ENCODE results near the gene LCE3A.

GRCh38 chr1:152626744-152627143 is 3.8 kb upstream of the LCE3A start:
- TF ChIP-seq POLR2A (IDR thresholded peaks at IDR 0.05), result no peak
- no peak for TF ChIP-seq CTCF (IDR thresholded peaks at IDR 0.05)
- no peak for TF ChIP-seq POLR2AphosphoS5 (IDR thresholded peaks at IDR 0.05)
